ENCODE results near the gene MKNK2. TPM values are rescaled to one million over a fixed set of nuclear protein-coding genes. Genes with fewer than 3 reads are reported as not detected.
A peak's percentile ranks its signal among the peaks of the same experiment; 100 is the strongest.

Gene MKNK2
- total and polyA plus RNA-seq, 10 of the 15 experiments (the other 5 are each of a cell fraction or from before 2014, with no cell fraction given), result 9.6 to 365 (median 69.9) TPM

DNA sequence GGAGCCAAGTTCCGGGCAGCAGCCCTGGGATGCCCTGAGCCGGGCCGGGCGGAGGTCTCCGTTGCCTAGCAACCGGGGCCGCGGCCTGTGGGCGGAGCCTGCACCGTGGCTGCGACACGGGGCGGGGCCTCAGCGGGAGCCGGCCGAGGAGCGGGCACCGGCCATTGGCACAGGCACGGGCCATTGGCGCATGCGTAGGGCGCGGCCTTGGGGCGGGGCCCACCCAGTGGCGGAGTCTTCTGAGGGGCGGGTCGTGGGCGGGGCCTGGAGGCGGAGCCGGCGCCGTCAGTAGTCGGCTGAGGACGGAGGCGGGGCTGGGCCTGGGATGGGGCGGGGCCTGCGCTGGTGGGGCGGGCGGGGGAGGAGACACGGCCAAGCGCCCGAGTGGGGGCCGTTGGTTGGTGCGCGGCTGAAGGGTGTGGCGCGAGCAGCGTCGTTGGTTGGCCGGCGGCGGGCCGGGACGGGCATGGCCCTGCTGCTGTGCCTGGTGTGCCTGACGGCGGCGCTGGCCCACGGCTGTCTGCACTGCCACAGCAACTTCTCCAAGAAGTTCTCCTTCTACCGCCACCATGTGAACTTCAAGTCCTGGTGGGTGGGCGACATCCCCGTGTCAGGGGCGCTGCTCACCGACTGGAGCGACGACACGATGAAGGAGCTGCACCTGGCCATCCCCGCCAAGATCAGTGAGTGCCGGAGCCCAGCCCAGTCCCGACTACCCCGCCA lies 45.6 kb upstream of the MKNK2 start, which contains the start of gene IZUMO4 (continued):
- TF ChIP-seq, protein P1, sequence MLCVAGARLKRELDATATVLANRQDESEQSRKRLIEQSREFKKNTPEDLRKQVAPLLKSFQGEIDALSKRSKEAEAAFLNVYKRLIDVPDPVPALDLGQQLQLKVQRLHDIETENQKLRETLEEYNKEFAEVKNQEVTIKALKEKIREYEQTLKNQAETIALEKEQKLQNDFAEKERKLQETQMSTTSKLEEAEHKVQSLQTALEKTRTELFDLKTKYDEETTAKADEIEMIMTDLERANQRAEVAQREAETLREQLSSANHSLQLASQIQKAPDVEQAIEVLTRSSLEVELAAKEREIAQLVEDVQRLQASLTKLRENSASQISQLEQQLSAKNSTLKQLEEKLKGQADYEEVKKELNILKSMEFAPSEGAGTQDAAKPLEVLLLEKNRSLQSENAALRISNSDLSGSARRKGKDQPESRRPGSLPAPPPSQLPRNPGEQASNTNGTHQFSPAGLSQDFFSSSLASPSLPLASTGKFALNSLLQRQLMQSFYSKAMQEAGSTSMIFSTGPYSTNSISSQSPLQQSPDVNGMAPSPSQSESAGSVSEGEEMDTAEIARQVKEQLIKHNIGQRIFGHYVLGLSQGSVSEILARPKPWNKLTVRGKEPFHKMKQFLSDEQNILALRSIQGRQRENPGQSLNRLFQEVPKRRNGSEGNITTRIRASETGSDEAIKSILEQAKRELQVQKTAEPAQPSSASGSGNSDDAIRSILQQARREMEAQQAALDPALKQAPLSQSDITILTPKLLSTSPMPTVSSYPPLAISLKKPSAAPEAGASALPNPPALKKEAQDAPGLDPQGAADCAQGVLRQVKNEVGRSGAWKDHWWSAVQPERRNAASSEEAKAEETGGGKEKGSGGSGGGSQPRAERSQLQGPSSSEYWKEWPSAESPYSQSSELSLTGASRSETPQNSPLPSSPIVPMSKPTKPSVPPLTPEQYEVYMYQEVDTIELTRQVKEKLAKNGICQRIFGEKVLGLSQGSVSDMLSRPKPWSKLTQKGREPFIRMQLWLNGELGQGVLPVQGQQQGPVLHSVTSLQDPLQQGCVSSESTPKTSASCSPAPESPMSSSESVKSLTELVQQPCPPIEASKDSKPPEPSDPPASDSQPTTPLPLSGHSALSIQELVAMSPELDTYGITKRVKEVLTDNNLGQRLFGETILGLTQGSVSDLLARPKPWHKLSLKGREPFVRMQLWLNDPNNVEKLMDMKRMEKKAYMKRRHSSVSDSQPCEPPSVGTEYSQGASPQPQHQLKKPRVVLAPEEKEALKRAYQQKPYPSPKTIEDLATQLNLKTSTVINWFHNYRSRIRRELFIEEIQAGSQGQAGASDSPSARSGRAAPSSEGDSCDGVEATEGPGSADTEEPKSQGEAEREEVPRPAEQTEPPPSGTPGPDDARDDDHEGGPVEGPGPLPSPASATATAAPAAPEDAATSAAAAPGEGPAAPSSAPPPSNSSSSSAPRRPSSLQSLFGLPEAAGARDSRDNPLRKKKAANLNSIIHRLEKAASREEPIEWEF (IDR thresholded peaks at IDR 0.05; ENCODE audit: insufficient replicate concordance, low read depth, low read length), result no peak
- TF ChIP-seq DPF2 (IDR thresholded peaks at IDR 0.05), result no peak; the same call in 1 of the 2 replicates
- TF ChIP-seq BMI1 (IDR thresholded peaks at IDR 0.05; ENCODE audit: borderline replicate concordance), result peak; percentile 99
- TF ChIP-seq TBL1XR1 (IDR thresholded peaks at IDR 0.05; ENCODE audit: low read depth, low read length), result 0 out of 2 replicates have a peak, but pooled peaks have one; percentile 2
- no peak for TF ChIP-seq NFXL1 (IDR thresholded peaks at IDR 0.05; ENCODE audit: borderline replicate concordance)
- TF ChIP-seq FOXK2 (IDR thresholded peaks at IDR 0.05), result no peak
- no peak for TF ChIP-seq SUZ12 (IDR thresholded peaks at IDR 0.05; ENCODE audit: unreplicated experiment)
- peak; percentile 61 for TF ChIP-seq GATAD2B (conservative IDR thresholded peaks at IDR 0.05; ENCODE audit: low read depth)
- TF ChIP-seq, protein P2, sequence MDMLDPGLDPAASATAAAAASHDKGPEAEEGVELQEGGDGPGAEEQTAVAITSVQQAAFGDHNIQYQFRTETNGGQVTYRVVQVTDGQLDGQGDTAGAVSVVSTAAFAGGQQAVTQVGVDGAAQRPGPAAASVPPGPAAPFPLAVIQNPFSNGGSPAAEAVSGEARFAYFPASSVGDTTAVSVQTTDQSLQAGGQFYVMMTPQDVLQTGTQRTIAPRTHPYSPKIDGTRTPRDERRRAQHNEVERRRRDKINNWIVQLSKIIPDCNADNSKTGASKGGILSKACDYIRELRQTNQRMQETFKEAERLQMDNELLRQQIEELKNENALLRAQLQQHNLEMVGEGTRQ (IDR thresholded peaks at IDR 0.05; ENCODE audit: borderline replicate concordance, low read depth, low read length), result no peak
- no peak for TF ChIP-seq STAT3 (IDR thresholded peaks at IDR 0.05; ENCODE audit: low read depth, low read length)
- TF ChIP-seq, protein P3, sequence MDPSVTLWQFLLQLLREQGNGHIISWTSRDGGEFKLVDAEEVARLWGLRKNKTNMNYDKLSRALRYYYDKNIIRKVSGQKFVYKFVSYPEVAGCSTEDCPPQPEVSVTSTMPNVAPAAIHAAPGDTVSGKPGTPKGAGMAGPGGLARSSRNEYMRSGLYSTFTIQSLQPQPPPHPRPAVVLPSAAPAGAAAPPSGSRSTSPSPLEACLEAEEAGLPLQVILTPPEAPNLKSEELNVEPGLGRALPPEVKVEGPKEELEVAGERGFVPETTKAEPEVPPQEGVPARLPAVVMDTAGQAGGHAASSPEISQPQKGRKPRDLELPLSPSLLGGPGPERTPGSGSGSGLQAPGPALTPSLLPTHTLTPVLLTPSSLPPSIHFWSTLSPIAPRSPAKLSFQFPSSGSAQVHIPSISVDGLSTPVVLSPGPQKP (IDR thresholded peaks at IDR 0.05; ENCODE audit: low read depth, low read length), result no peak
- TF ChIP-seq TCF7 (IDR thresholded peaks at IDR 0.05; ENCODE audit: borderline replicate concordance), result no peak
- TF ChIP-seq CBFB (IDR thresholded peaks at IDR 0.05; ENCODE audit: low read depth), result no peak
- TF ChIP-seq LARP7 (IDR thresholded peaks at IDR 0.05), result peak; percentile 76; the same call in 1 of the 2 replicates
- peak; percentile 27; the same call in 1 of the 2 replicates for TF ChIP-seq BACH1 (IDR thresholded peaks at IDR 0.05; ENCODE audit: borderline replicate concordance)
- TF ChIP-seq POU2F2 (IDR thresholded peaks at IDR 0.05; ENCODE audit: borderline replicate concordance, low read depth, low read length), result no peak
- TF ChIP-seq NR2C2 (IDR thresholded peaks at IDR 0.05; ENCODE audit: borderline replicate concordance, control insufficient read depth, insufficient read length, low read depth), result no peak
- no peak for TF ChIP-seq RUNX3 (IDR thresholded peaks at IDR 0.05; ENCODE audit: low read length)
- TF ChIP-seq YBX1 (IDR thresholded peaks at IDR 0.05), result no peak
- TF ChIP-seq, protein P4, sequence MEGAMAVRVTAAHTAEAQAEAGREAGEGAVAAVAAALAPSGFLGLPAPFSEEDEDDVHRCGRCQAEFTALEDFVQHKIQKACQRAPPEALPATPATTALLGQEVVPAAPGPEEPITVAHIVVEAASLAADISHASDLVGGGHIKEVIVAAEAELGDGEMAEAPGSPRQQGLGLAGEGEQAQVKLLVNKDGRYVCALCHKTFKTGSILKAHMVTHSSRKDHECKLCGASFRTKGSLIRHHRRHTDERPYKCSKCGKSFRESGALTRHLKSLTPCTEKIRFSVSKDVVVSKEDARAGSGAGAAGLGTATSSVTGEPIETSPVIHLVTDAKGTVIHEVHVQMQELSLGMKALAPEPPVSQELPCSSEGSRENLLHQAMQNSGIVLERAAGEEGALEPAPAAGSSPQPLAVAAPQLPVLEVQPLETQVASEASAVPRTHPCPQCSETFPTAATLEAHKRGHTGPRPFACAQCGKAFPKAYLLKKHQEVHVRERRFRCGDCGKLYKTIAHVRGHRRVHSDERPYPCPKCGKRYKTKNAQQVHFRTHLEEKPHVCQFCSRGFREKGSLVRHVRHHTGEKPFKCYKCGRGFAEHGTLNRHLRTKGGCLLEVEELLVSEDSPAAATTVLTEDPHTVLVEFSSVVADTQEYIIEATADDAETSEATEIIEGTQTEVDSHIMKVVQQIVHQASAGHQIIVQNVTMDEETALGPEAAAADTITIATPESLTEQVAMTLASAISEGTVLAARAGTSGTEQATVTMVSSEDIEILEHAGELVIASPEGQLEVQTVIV (IDR thresholded peaks at IDR 0.05; ENCODE audit: borderline replicate concordance, partially characterized antibody), result no peak
- no peak for TF ChIP-seq SMAD5 (IDR thresholded peaks at IDR 0.05; ENCODE audit: low read depth)
